GF-D8 (cell line): ENCODE measurements around the gene AEN.
A peak's percentile ranks its signal among the peaks of the same experiment; 100 is the strongest.

ENCODE experiments used
- DNase-seq: peaks from one replicate; lab custom pipeline; 2025; lab: John Stamatoyannopoulos, UW

The AEN gene

GRCh38 chr15:88620995-88621772, at the start of gene AEN:
Gene AEN (plus strand): TSS chr15:88621340. CDS start chr15:88626210, 4,870 bp downstream.
- DNase-seq = peak; percentile 86

GRCh38 chr15:88571852-88572259, 49.3 kb upstream of the AEN start:
- DNase-seq = no peak

GRCh38 chr15:88574077-88574476, 47.1 kb upstream of the AEN start:
- no peak for DNase-seq

- DNase-seq = no peak
These were observed 46.5 kb upstream of the AEN start for GRCh38 chr15:88574655-88575054.

GRCh38 chr15:88579322-88579721, 41.8 kb upstream of the AEN start:
- no peak for DNase-seq

- no peak for DNase-seq
These were observed 40.6 kb upstream of the AEN start for GRCh38 chr15:88580532-88580931.

GRCh38 chr15:88586401-88587162, 34.6 kb upstream of the AEN start:
- DNase-seq = no peak

GRCh38 chr15:88590759-88591158, 30.4 kb upstream of the AEN start:
- DNase-seq = no peak

GRCh38 chr15:88591384-88591783, 29.8 kb upstream of the AEN start:
- no peak for DNase-seq

- DNase-seq = no peak
These were observed 17.3 kb upstream of the AEN start for GRCh38 chr15:88603885-88604284.

- DNase-seq = no peak
These were observed 16.6 kb upstream of the AEN start for GRCh38 chr15:88604381-88605188.

- DNase-seq = no peak
These were observed 15.7 kb upstream of the AEN start for GRCh38 chr15:88605189-88606069.

GRCh38 chr15:88606070-88606794, 14.9 kb upstream of the AEN start:
- no peak for DNase-seq

- no peak for DNase-seq
These were observed 13.2 kb upstream of the AEN start for GRCh38 chr15:88607951-88608350.

- no peak for DNase-seq
These were observed 12.4 kb upstream of the AEN start for GRCh38 chr15:88608607-88609181.

GRCh38 chr15:88609344-88610090, 11.6 kb upstream of the AEN start:
- DNase-seq = no peak

- peak; percentile 48 for DNase-seq
These were observed 10.4 kb upstream of the AEN start for GRCh38 chr15:88610701-88611231.

GRCh38 chr15:88612186-88612796, 8.8 kb upstream of the AEN start:
- DNase-seq = no peak
